Forelimb muscle (tissue), 1 donor: ENCODE results near the gene CAPN3. TPM values are rescaled to one million over a fixed set of nuclear protein-coding genes. Genes with fewer than 3 reads are reported as not detected.
"Not testable (repeated sequence)": the region's sequence is repeated elsewhere in the genome, so short reads cannot be mapped to it uniquely, and the experiment has no call there.

Experiments
- DNase-seq: peaks from one replicate; pipeline ENCODE4 v3.0.0-alpha.2; 2013; ENCODE audit warnings: low read depth
- polyA plus RNA-seq: library from polyadenylated mRNA; unstranded; fragments of 120-200 nt; gene quantifications from one replicate; pipeline ENCODE4 v1.2.1, GENCODE V29; 2013; ENCODE audit not compliant: insufficient read length

CAPN3 gene
- 495 TPM for polyA plus RNA-seq

DNA sequence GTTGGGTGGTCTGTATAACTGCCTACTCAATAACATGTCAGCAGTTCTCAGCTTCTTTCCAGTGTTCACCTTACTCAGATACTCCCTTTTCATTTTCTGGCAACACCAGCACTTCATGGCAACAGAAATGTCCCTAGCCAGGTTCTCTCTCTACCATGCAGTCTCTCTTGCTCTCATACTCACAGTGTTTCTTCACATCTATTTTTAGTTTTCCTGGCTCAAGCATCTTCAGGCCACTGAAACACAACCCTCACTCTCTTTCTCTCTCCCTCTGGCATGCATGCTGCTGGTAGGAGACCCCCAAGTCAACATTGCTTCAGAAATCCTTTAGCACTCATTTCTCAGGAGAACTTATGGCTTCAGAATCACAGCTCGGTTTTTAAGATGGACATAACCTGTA is at the start of gene CAPN3:
CAPN3 (plus strand) TSS at position 253 of the 400 bp plus-strand sequence. CDS start 305 bp downstream, outside the sequence.
- DNase-seq: no peak

DNA sequence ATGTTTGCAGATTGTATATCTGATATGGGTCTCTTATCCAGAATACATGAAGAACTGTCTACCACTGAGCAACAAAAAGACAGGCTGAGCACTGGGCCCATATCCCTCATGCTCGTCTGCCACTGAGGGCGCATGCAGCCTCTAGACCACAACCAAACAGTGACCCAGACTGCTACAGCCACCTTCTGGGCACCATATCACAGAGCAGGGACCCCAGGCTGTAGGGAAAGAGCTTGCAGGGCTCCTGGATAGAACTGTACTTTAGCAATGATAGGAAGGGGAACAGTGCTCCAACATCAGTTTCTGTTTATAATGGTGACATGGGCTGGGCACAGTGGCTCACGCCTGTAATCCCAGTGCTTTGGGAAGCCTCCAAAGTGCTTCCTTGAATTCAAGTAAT is 45.8 kb upstream of the CAPN3 start:
- DNase-seq: no peak

- DNase-seq: no peak
Observed at GRCh38 chr15:42314818-42315217, 44.5 kb upstream of the CAPN3 start.

GRCh38 chr15:42315521-42315920 is 43.8 kb upstream of the CAPN3 start:
- no peak for DNase-seq

DNA sequence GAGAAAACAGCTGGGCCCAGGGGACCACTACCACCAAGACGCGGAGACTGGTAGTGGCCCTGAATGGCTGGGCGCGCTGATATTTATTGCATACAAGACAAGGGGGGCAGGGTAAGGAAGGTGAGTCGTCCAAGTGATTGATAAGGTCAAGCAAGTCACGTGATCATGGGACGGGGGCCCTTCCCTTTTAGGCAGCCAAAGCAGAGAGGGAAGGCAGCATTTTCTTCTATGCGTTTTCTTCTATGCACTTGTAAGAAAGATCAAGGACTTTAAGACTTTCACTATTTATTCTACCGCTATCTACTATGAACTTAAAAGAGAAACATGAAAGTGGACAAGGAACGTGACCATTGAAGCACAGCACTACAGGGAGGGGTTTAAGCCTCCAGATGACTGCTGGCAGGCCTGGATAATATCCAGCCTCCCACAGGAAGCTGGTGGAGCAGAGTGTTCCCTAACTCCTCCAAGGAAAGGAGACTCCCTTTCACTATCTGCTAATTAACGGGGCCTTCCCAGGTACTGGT is 43.0 kb upstream of the CAPN3 start:
- DNase-seq: not testable (repeated sequence)

DNA sequence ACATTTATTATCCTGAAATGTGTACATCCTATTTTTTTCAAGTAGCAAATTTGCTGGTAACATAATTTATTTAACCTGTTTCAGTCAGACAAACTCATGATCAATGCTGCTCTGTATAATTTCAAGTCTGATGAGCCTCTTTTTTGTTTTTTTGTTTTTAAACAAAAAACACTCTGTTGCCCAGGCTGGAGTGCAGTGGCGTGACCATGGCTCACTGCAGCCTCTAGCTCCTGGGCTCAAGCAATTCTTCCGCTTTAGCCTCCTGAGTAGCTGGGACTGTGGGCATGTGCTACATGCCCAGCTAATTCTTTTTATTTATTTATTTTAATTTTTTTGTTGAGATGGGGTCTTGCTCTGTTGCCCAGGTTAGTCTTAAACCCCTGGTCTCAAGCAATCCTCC is 40.1 kb upstream of the CAPN3 start:
- no peak for DNase-seq

GRCh38 chr15:42324308-42324707 is 35.0 kb upstream of the CAPN3 start:
- no peak for DNase-seq

- DNase-seq: no peak
Observed at GRCh38 chr15:42329161-42329560, 30.1 kb upstream of the CAPN3 start.

DNA sequence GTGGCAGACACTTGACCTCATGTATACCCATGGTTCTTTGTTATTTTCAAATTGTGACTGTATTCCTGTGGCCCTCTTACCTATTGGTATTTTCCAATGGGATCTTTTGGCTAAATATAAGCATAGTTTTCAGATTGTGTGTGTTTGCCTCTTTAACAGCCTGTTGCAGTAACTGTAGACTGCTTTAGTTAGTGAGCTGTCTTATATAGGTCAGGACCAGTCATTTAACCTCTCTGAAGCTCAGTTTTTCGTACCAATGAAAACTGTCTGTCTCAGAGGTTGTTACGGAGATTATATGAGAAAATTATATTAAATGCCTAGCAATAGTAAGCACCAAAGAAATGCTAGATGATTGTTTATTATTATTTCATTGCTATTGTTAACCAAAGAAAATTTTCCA is 29.3 kb upstream of the CAPN3 start:
- no peak for DNase-seq

DNA sequence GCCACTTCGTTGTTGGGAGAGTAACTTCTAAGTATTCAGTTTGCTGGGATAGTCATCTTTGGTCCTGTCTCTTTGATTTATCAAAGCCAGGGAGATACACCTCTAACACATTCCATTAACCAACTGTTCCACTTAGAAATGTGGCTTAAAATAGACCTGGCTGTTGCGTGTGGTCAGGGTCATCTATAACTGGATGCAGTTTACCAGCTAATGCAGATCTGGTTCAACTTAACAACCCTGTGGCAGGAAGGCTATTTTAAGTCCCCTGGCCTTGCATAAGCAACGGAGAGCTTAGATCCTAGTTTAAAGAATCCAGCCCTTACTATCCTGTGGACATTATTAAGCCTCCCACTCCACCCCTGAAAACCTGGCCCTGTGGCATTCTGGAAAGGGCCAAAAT is 28.1 kb upstream of the CAPN3 start:
- no peak for DNase-seq

DNA sequence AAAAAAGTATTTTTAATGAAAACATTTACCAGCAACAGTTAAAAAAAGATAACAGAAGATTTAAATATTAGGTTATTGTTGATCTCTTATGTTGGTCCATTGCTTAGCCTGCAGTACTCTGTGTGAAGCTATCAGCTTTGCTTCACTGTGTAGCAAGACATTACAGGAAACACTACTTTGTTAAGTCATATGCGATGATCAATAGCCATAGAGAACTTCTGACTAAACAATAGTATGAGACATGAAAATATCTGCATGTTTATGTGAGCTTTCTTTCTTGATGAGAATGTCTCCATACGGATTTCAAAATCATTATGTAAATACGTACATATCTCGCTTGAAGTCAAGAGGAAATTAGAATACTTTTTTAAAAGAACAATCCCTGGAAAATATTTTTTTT is 27.0 kb upstream of the CAPN3 start:
- no peak for DNase-seq

- DNase-seq: no peak
Observed at GRCh38 chr15:42335074-42335473, 24.2 kb upstream of the CAPN3 start.

GRCh38 chr15:42336650-42337049 is 22.7 kb upstream of the CAPN3 start:
- DNase-seq: not testable (repeated sequence)

DNA sequence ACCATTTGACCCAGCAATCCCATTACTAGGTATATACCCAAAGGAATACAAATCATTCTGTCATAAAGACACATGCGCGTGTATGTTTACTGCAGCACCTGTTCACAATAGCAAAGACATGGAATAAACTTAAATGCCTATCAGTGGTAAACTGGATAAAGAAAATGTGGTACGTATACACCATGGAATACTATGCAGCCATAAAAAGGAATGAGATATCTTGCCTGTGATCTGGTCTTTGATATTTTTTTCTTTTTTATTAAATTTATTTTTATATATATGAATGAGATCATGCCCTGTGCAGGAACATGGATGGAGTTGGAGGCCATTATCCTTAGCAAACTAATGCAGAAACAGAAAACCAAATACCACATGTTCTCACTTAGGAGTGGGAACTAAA is 22.2 kb upstream of the CAPN3 start:
- DNase-seq: not testable (repeated sequence)

- DNase-seq: no peak
Observed at GRCh38 chr15:42338500-42338899, 20.8 kb upstream of the CAPN3 start.

DNA sequence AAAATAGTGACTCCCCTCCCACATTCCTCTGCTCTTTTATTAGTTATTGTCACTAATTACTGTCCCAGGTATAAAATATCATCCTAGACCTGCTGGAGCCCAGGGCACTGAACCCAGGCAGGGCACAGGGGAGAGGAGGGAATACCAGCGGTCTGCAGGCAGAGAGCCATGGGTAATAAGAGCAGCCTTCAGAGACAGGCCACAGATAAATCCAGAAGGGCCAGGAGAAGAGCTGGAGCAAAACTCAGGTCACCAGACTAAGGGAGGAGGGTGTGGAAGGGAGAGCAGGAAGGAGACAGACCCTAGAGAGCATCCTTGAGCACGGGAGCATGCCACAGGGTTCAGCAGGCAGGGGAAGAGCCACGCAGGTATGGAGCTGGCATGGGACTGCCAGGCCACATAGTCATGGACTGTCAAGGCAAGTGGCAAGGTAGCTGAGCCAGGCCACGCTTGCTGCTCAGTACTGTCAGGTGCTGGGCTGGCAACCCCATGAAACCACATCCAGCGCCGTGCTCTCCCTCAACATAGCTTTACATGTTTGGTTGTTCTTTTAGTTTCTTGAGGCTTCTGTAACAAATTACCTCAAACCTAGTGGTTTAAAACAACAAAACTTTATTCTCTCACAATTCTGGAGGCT is 15.6 kb upstream of the CAPN3 start:
- DNase-seq: no peak

DNA sequence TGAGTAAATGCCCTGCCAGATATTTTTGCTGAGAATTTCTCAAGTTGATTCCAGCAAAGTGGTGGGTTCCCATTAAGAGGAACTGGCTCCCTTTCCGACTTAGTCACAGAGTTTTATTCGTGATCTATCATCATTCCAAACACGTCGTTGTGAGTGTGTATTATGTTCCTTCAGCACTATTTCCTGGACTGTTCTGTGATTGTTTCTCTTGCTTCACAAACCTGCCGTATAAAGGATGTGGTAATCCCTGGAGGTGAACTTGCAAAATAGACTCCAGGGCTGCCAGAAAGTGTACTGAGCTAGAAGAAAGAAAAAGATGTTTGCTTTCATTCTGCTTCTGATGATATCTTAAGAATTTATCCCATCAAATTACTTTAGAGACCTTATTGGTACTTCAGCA is 14.5 kb upstream of the CAPN3 start:
- DNase-seq: no peak

GRCh38 chr15:42345504-42345903 is 13.8 kb upstream of the CAPN3 start:
- DNase-seq: no peak

- no peak for DNase-seq
Observed at GRCh38 chr15:42348083-42348482, 11.2 kb upstream of the CAPN3 start.

GRCh38 chr15:42349186-42349585 is 10.1 kb upstream of the CAPN3 start:
- no peak for DNase-seq

- no peak for DNase-seq
Observed at GRCh38 chr15:42352401-42352800, 6.9 kb upstream of the CAPN3 start.

- DNase-seq: no peak
Observed at GRCh38 chr15:42353061-42353460, 6.2 kb upstream of the CAPN3 start.

- no peak for DNase-seq
Observed at GRCh38 chr15:42354824-42355223, 4.5 kb upstream of the CAPN3 start.

- no peak for DNase-seq
Observed at GRCh38 chr15:42355291-42355690, 4.0 kb upstream of the CAPN3 start.
